ENCODE results near the gene PLEKHM1. TPM values are rescaled to one million over a fixed set of nuclear protein-coding genes. Genes with fewer than 3 reads are reported as not detected.
"Not testable (repeated sequence)": the region's sequence is repeated elsewhere in the genome, so short reads cannot be mapped to it uniquely, and the experiment has no call there.

PLEKHM1 gene
- polyA plus RNA-seq, 3 donors, result 12.8 to 41.5 (median 15.0) TPM

GRCh38 chr17:45482317-45482716 lies 8.2 kb downstream of the PLEKHM1 start:
- Histone ChIP-seq H3K79me2 (ENCODE audit: insufficient read depth, low read length) (peaks cover 22% of the 10 kb centered on the region), H3K36me3 (replicated peaks in 1 of 2; ENCODE audit: control insufficient read depth in 1 of 2, insufficient read depth in 2 of 2, low read length in 2 of 2) (peaks cover 11 to 19% of the 10 kb centered on the region in 2 donors), H3K4me1 (ENCODE audit: control insufficient read depth in 1 of 2, insufficient read depth in 2 of 2, low read length in 2 of 2) (peaks cover 22 to 28% of the 10 kb centered on the region in 2 donors), H4K20me1 (ENCODE audit: insufficient read depth, low read length) (peaks cover 67% of the 10 kb centered on the region)
- H3K27ac ChIP-seq (ENCODE audit: low read depth in 1 of 2, low read length in 2 of 2); H3K4me3 Mint-ChIP-seq; H3K9ac ChIP-seq (ENCODE audit: insufficient read depth, low read length, poor library complexity, severe bottlenecking); H3K27me3 ChIP-seq (ENCODE audit: control insufficient read depth in 2 of 2, insufficient read depth in 2 of 2, low read length in 2 of 2); H3K27me3 Mint-ChIP-seq (ENCODE audit: low read depth in 3 of 3); H3K9me3 Mint-ChIP-seq; DNase-seq; H3K4me3 ChIP-seq (replicated peaks in 1 of 3; ENCODE audit: low read depth in 2 of 3, low read length in 3 of 3); H3K4me2 ChIP-seq (replicated peaks; ENCODE audit: extremely low read depth, low read length, poor library complexity, severe bottlenecking); H2AFZ ChIP-seq (ENCODE audit: insufficient read depth, low read depth, low read length, poor library complexity, severe bottlenecking); H3K9me3 ChIP-seq (replicated peaks in 1 of 2; ENCODE audit: control insufficient read depth in 1 of 2, insufficient read depth in 1 of 2, low read length in 2 of 2); intact Hi-C loops (cut with micrococcal nuclease): not testable (repeated sequence)
- peak overlapping the region in 2 of 7 donors; percentile 66 for H3K27ac Mint-ChIP-seq
- H3K4me1 Mint-ChIP-seq, result peaks cover 25% of the 10 kb centered on the region
- H3K36me3 Mint-ChIP-seq, result peaks cover 26 to 40% of the 10 kb centered on the region in 2 donors
- no CpG with 5 or more reads among the region's 4 CpGs for WGBS (ENCODE audit: insufficient coverage)

GRCh38 chr17:45475436-45475835 lies 15.1 kb downstream of the PLEKHM1 start:
- H3K9me3 ChIP-seq (replicated peaks in 1 of 2; ENCODE audit: control insufficient read depth in 1 of 2, insufficient read depth in 1 of 2, low read length in 2 of 2); H3K4me2 ChIP-seq (replicated peaks; ENCODE audit: extremely low read depth, low read length, poor library complexity, severe bottlenecking); H3K9me3 Mint-ChIP-seq; H3K4me1 Mint-ChIP-seq; H3K27ac Mint-ChIP-seq; intact Hi-C loops (cut with micrococcal nuclease); H3K4me3 ChIP-seq (replicated peaks in 1 of 3; ENCODE audit: low read depth in 2 of 3, low read length in 3 of 3); H3K4me3 Mint-ChIP-seq; H3K27ac ChIP-seq (ENCODE audit: low read depth in 1 of 2, low read length in 2 of 2); H3K79me2 ChIP-seq (ENCODE audit: insufficient read depth, low read length); H3K4me1 ChIP-seq (ENCODE audit: control insufficient read depth in 1 of 2, insufficient read depth in 2 of 2, low read length in 2 of 2); H3K27me3 ChIP-seq (ENCODE audit: control insufficient read depth in 2 of 2, insufficient read depth in 2 of 2, low read length in 2 of 2); H3K9ac ChIP-seq (ENCODE audit: insufficient read depth, low read length, poor library complexity, severe bottlenecking); DNase-seq; H3K27me3 Mint-ChIP-seq (ENCODE audit: low read depth in 3 of 3); H2AFZ ChIP-seq (ENCODE audit: insufficient read depth, low read depth, low read length, poor library complexity, severe bottlenecking): not testable (repeated sequence)
- peaks cover 49 to 75% of the 10 kb centered on the region in 2 donors for H3K36me3 Mint-ChIP-seq
- H4K20me1 ChIP-seq (ENCODE audit: insufficient read depth, low read length), result peaks cover 49% of the 10 kb centered on the region
- WGBS (ENCODE audit: insufficient coverage), result 100% methylated on average over 3 of the region's 14 CpGs
- peaks cover 40 to 53% of the 10 kb centered on the region in 2 donors for H3K36me3 ChIP-seq (replicated peaks in 1 of 2; ENCODE audit: control insufficient read depth in 1 of 2, insufficient read depth in 2 of 2, low read length in 2 of 2)

- H3K4me1 ChIP-seq (ENCODE audit: control insufficient read depth in 1 of 2, insufficient read depth in 2 of 2, low read length in 2 of 2); H3K4me3 ChIP-seq (replicated peaks in 1 of 3; ENCODE audit: low read depth in 2 of 3, low read length in 3 of 3); DNase-seq; H3K4me1 Mint-ChIP-seq; H3K27ac Mint-ChIP-seq; intact Hi-C loops (cut with micrococcal nuclease); H3K27me3 ChIP-seq (ENCODE audit: control insufficient read depth in 2 of 2, insufficient read depth in 2 of 2, low read length in 2 of 2); H3K27ac ChIP-seq (ENCODE audit: low read depth in 1 of 2, low read length in 2 of 2); H3K9ac ChIP-seq (ENCODE audit: insufficient read depth, low read length, poor library complexity, severe bottlenecking); H2AFZ ChIP-seq (ENCODE audit: insufficient read depth, low read depth, low read length, poor library complexity, severe bottlenecking); H3K9me3 ChIP-seq (replicated peaks in 1 of 2; ENCODE audit: control insufficient read depth in 1 of 2, insufficient read depth in 1 of 2, low read length in 2 of 2); H3K4me2 ChIP-seq (replicated peaks; ENCODE audit: extremely low read depth, low read length, poor library complexity, severe bottlenecking); H3K4me3 Mint-ChIP-seq; H3K79me2 ChIP-seq (ENCODE audit: insufficient read depth, low read length); H3K9me3 Mint-ChIP-seq; H3K27me3 Mint-ChIP-seq (ENCODE audit: low read depth in 3 of 3): not testable (repeated sequence)
- peaks cover 45 to 63% of the 10 kb centered on the region in 2 donors for H3K36me3 ChIP-seq (replicated peaks in 1 of 2; ENCODE audit: control insufficient read depth in 1 of 2, insufficient read depth in 2 of 2, low read length in 2 of 2)
- peaks cover 51 to 73% of the 10 kb centered on the region in 2 donors for H3K36me3 Mint-ChIP-seq
- peaks cover 41% of the 10 kb centered on the region for H4K20me1 ChIP-seq (ENCODE audit: insufficient read depth, low read length)
- WGBS (ENCODE audit: insufficient coverage), result no CpG with 5 or more reads among the region's 3 CpGs
Measured at GRCh38 chr17:45472249-45472648, 18.3 kb downstream of the PLEKHM1 start.

- H3K4me1 Mint-ChIP-seq; H3K4me3 ChIP-seq (replicated peaks in 1 of 3; ENCODE audit: low read depth in 2 of 3, low read length in 3 of 3); H3K27me3 ChIP-seq (ENCODE audit: control insufficient read depth in 2 of 2, insufficient read depth in 2 of 2, low read length in 2 of 2); DNase-seq; H3K79me2 ChIP-seq (ENCODE audit: insufficient read depth, low read length); H3K9ac ChIP-seq (ENCODE audit: insufficient read depth, low read length, poor library complexity, severe bottlenecking); H3K27ac ChIP-seq (ENCODE audit: low read depth in 1 of 2, low read length in 2 of 2); H3K4me1 ChIP-seq (ENCODE audit: control insufficient read depth in 1 of 2, insufficient read depth in 2 of 2, low read length in 2 of 2); H3K4me3 Mint-ChIP-seq; H3K27ac Mint-ChIP-seq; H2AFZ ChIP-seq (ENCODE audit: insufficient read depth, low read depth, low read length, poor library complexity, severe bottlenecking); H3K9me3 Mint-ChIP-seq; H3K4me2 ChIP-seq (replicated peaks; ENCODE audit: extremely low read depth, low read length, poor library complexity, severe bottlenecking); H3K9me3 ChIP-seq (replicated peaks in 1 of 2; ENCODE audit: control insufficient read depth in 1 of 2, insufficient read depth in 1 of 2, low read length in 2 of 2); intact Hi-C loops (cut with micrococcal nuclease); H3K27me3 Mint-ChIP-seq (ENCODE audit: low read depth in 3 of 3): not testable (repeated sequence)
- peaks cover 31 to 55% of the 10 kb centered on the region in 2 donors for H3K36me3 ChIP-seq (replicated peaks in 1 of 2; ENCODE audit: control insufficient read depth in 1 of 2, insufficient read depth in 2 of 2, low read length in 2 of 2)
- H3K36me3 Mint-ChIP-seq, result peaks cover 39 to 65% of the 10 kb centered on the region in 2 donors
- H4K20me1 ChIP-seq (ENCODE audit: insufficient read depth, low read length), result peaks cover 40% of the 10 kb centered on the region
- WGBS (ENCODE audit: insufficient coverage), result 100% methylated on average over 2 of the region's 4 CpGs
Measured at GRCh38 chr17:45469204-45469563, 21.3 kb downstream of the PLEKHM1 start.

All from CD14-positive monocyte (primary cell).